ENCODE measurements around the gene MLANA. TPM values are rescaled to one million over a fixed set of nuclear protein-coding genes. Genes with fewer than 3 reads are reported as not detected.

MLANA gene
- total and polyA plus RNA-seq, 10 of the 15 experiments (the other 5 are each of a cell fraction or from before 2014, with no cell fraction given), result 0.11 to 0.26 (median 0.13) TPM; not detected in 6

- TF ChIP-seq MEF2B (IDR thresholded peaks at IDR 0.05; ENCODE audit: partially characterized antibody, poor library complexity, severe bottlenecking), result peak; percentile 84
- TF ChIP-seq JUND (IDR thresholded peaks at IDR 0.05; ENCODE audit: low read depth, low read length), result no peak
- CTCF ChIA-PET, result interaction anchor here (0.6 to 2.1 kb wide), 12 partner anchors 10 to 430 kb away, joined by 3 to 16 read pairs (median 4); partner anchors contain the start of gene ERMP1
- Histone ChIP-seq H2AFZ (ENCODE audit: control insufficient read depth, low read depth, low read length) (peak overlapping the region; percentile 37; the same call in 1 of the 2 replicates), H3K4me2 (ENCODE audit: control insufficient read depth, insufficient read depth) (peak overlapping the region; percentile 7), H3K27ac (ENCODE audit: control insufficient read depth, insufficient read depth) (no peak overlapping the region), H3K27me3 (replicated peaks in 1 of 2; ENCODE audit: control insufficient read depth in 2 of 2, insufficient read depth in 2 of 2, low read length in 1 of 2) (no peaks in the 10 kb centered on the region), H3K79me2 (ENCODE audit: control insufficient read depth, insufficient read depth, low read length) (no peaks in the 10 kb centered on the region), H3K9ac (ENCODE audit: control insufficient read depth, insufficient read depth, low read length) (no peak overlapping the region), H3K4me1 (ENCODE audit: control insufficient read depth, insufficient read depth, low read length) (peaks cover 5% of the 10 kb centered on the region; the same call in 1 of the 2 replicates), H3K36me3 (ENCODE audit: control insufficient read depth in 2 of 2, insufficient read depth in 2 of 2, low read length in 1 of 2) (no peaks in the 10 kb centered on the region), H4K20me1 (ENCODE audit: control insufficient read depth, insufficient read depth) (no peaks in the 10 kb centered on the region), H3K4me3 (no peak overlapping the region), H3K9me3 (replicated peaks; ENCODE audit: control insufficient read depth, insufficient read depth, low read length) (no peaks in the 10 kb centered on the region)
- FAIRE-seq, result no peak
- intact Hi-C loops (cut with micrococcal nuclease; ENCODE audit: unreplicated experiment) (loop anchor here (2.0 kb wide), 1 partner anchor 43 kb away; the partner anchor contains the start of gene ERMP1), in situ Hi-C loops (cut with MboI) (loop anchor here (25.0 kb wide), 2 partner anchors 436 to 1911 kb away; partner anchors contain the start of gene DMAC1)
- BruUV-seq (replicated peaks), result no TSS peak
- POLR2A ChIA-PET, result interaction anchor here (0.6 to 1.0 kb wide), 7 partner anchors 15 to 66 kb away, joined by 3 to 4 read pairs (median 3); partner anchors contain the start of gene ERMP1
- WGBS (ENCODE audit: insufficient coverage, insufficient replicate concordance, low lambda C conversion rate, missing lambda C conversion rate), result 0% methylated on average over 1 of the region's 1 CpG
- SMC1A ChIA-PET (ENCODE audit: uncharacterized antibody, unreplicated experiment), result interaction anchor here (0.7 to 2.1 kb wide), 17 partner anchors 10 to 178 kb away, joined by 3 to 16 read pairs (median 4); partner anchors contain the start of gene ERMP1
- peak; percentile 94 for ATAC-seq
- DNase-seq (ENCODE audit: low read depth, low spot score), result no peak
- RAD21 ChIA-PET (ENCODE audit: unreplicated experiment), result interaction anchor here (0.7 to 1.6 kb wide), 12 partner anchors 10 to 252 kb away, joined by 3 to 23 read pairs (median 4); no protein-coding TSS in a partner anchor
Observed at GRCh38 chr9:5876026-5876425, 14.7 kb upstream of the MLANA start.

- RAD21 ChIA-PET (ENCODE audit: unreplicated experiment), result interaction anchor here (1.2 to 2.0 kb wide), 4 partner anchors 25 to 177 kb away, joined by 7 to 23 read pairs (median 9); no protein-coding TSS in a partner anchor
- no peaks in the 10 kb centered on the region for H3K9me3 ChIP-seq (replicated peaks; ENCODE audit: control insufficient read depth, insufficient read depth, low read length)
- H3K27me3 ChIP-seq (replicated peaks in 1 of 2; ENCODE audit: control insufficient read depth in 2 of 2, insufficient read depth in 2 of 2, low read length in 1 of 2), result no peaks in the 10 kb centered on the region
- no peak overlapping the region for H2AFZ ChIP-seq (ENCODE audit: control insufficient read depth, low read depth, low read length)
- SMC1A ChIA-PET (ENCODE audit: uncharacterized antibody, unreplicated experiment), result interaction anchor here (1.2 to 2.1 kb wide), 5 partner anchors 10 to 135 kb away, joined by 3 to 11 read pairs (median 4); no protein-coding TSS in a partner anchor
- in situ Hi-C loops (cut with MboI), result loop anchor here (25.0 kb wide), 2 partner anchors 436 to 1911 kb away; partner anchors contain the start of gene DMAC1
- POLR2A ChIA-PET, result no interaction called here
- no peak; the same call in 2 of the 3 replicates for ATAC-seq
- intact Hi-C loops (cut with micrococcal nuclease; ENCODE audit: unreplicated experiment), result loop anchor here (2.0 kb wide), 1 partner anchor 44 kb away; the partner anchor contains the start of gene ERMP1
- no TSS peak for BruUV-seq (replicated peaks)
- no peak for DNase-seq (ENCODE audit: low read depth, low spot score)
- no peaks in the 10 kb centered on the region for H3K79me2 ChIP-seq (ENCODE audit: control insufficient read depth, insufficient read depth, low read length)
- no peak overlapping the region for H3K4me3 ChIP-seq
- H3K4me2 ChIP-seq (ENCODE audit: control insufficient read depth, insufficient read depth), result no peak overlapping the region
- FAIRE-seq, result no peak
- H3K27ac ChIP-seq (ENCODE audit: control insufficient read depth, insufficient read depth), result no peak overlapping the region
- CTCF ChIA-PET, result interaction anchor here (1.8 to 2.1 kb wide), 2 partner anchors 10 to 177 kb away, joined by 8 to 13 read pairs; no protein-coding TSS in a partner anchor
- H3K9ac ChIP-seq (ENCODE audit: control insufficient read depth, insufficient read depth, low read length), result no peak overlapping the region
- TF ChIP-seq WRNIP1 (IDR thresholded peaks at IDR 0.05; ENCODE audit: borderline replicate concordance, low read depth, low read length) (no peak), ZBTB40 (IDR thresholded peaks at IDR 0.05; ENCODE audit: borderline replicate concordance) (no peak)
- TF ChIP-seq, protein P1, sequence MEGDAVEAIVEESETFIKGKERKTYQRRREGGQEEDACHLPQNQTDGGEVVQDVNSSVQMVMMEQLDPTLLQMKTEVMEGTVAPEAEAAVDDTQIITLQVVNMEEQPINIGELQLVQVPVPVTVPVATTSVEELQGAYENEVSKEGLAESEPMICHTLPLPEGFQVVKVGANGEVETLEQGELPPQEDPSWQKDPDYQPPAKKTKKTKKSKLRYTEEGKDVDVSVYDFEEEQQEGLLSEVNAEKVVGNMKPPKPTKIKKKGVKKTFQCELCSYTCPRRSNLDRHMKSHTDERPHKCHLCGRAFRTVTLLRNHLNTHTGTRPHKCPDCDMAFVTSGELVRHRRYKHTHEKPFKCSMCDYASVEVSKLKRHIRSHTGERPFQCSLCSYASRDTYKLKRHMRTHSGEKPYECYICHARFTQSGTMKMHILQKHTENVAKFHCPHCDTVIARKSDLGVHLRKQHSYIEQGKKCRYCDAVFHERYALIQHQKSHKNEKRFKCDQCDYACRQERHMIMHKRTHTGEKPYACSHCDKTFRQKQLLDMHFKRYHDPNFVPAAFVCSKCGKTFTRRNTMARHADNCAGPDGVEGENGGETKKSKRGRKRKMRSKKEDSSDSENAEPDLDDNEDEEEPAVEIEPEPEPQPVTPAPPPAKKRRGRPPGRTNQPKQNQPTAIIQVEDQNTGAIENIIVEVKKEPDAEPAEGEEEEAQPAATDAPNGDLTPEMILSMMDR (IDR thresholded peaks at IDR 0.05 in 2 of 3, conservative IDR thresholded peaks at IDR 0.05 in 1 of 3; ENCODE audit: control insufficient read depth in 2 of 3, extremely low read depth in 1 of 3, insufficient read depth in 1 of 3, low read depth in 3 of 3, low read length in 3 of 3), result no peak
- no peaks in the 10 kb centered on the region for H3K36me3 ChIP-seq (ENCODE audit: control insufficient read depth in 2 of 2, insufficient read depth in 2 of 2, low read length in 1 of 2)
- WGBS (ENCODE audit: insufficient coverage, insufficient replicate concordance, low lambda C conversion rate, missing lambda C conversion rate), result 88% methylated on average over 7 of the region's 7 CpGs
- no peaks in the 10 kb centered on the region for H4K20me1 ChIP-seq (ENCODE audit: control insufficient read depth, insufficient read depth)
- H3K4me1 ChIP-seq (ENCODE audit: control insufficient read depth, insufficient read depth, low read length), result peaks cover 5% of the 10 kb centered on the region; the same call in 1 of the 2 replicates
Observed at GRCh38 chr9:5876711-5877110, 14.0 kb upstream of the MLANA start.
